C4-2B (cell line): ENCODE measurements around the gene OSER1.

ENCODE experiments used
- H3K27ac ChIP-seq: fragments of 450-650 bp; 2 replicates; pipeline ENCODE4 v1.5.1; 2017
- ZFX ChIP-seq: fragments of 450-650 bp; IDR thresholded peaks from 2 replicates; pipeline ENCODE4 v1.6.1; 2017
- TF ChIP-seq, protein P1 (sequence below): fragments of 450-650 bp; conservative IDR thresholded peaks from 2 replicates; pipeline ENCODE4 v1.5.1; 2017; ENCODE audit warnings: mild to moderate bottlenecking

Gene OSER1

DNA sequence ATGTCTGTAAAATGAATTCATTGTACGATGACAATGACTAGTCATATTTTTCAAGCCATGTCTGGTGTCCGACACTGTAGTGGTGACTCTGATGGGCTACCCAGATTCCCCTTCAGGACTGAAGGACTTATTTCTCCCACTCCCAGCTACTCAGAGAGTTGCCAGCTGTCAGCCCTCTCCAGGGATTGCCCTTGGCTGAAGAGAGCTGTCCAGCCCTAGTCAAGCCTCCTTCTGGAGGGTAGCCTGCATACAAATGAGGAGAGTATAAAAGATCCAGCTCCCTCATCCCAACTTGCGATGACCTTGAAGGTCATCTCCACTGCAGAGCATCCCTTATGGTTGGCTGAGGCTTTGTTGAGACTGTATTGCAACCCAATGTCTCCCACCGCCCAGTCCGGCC is 53.5 kb downstream of the OSER1 start:
- H3K27ac ChIP-seq = no peak overlapping the region
- TF ChIP-seq, protein P1, sequence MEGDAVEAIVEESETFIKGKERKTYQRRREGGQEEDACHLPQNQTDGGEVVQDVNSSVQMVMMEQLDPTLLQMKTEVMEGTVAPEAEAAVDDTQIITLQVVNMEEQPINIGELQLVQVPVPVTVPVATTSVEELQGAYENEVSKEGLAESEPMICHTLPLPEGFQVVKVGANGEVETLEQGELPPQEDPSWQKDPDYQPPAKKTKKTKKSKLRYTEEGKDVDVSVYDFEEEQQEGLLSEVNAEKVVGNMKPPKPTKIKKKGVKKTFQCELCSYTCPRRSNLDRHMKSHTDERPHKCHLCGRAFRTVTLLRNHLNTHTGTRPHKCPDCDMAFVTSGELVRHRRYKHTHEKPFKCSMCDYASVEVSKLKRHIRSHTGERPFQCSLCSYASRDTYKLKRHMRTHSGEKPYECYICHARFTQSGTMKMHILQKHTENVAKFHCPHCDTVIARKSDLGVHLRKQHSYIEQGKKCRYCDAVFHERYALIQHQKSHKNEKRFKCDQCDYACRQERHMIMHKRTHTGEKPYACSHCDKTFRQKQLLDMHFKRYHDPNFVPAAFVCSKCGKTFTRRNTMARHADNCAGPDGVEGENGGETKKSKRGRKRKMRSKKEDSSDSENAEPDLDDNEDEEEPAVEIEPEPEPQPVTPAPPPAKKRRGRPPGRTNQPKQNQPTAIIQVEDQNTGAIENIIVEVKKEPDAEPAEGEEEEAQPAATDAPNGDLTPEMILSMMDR = no peak

GRCh38 chr20:44154521-44155001 is 56.0 kb downstream of the OSER1 start:
- no peak for TF ChIP-seq ZFX
- TF ChIP-seq, protein P1 = no peak

GRCh38 chr20:44153636-44154043 is 56.9 kb downstream of the OSER1 start:
- no peak for TF ChIP-seq ZFX
- TF ChIP-seq, protein P1 = no peak
- H3K27ac ChIP-seq = no peak overlapping the region

More at GRCh38 chr20:44154521-44155001, 56.0 kb downstream of the OSER1 start:
- no peak overlapping the region for H3K27ac ChIP-seq

DNA sequence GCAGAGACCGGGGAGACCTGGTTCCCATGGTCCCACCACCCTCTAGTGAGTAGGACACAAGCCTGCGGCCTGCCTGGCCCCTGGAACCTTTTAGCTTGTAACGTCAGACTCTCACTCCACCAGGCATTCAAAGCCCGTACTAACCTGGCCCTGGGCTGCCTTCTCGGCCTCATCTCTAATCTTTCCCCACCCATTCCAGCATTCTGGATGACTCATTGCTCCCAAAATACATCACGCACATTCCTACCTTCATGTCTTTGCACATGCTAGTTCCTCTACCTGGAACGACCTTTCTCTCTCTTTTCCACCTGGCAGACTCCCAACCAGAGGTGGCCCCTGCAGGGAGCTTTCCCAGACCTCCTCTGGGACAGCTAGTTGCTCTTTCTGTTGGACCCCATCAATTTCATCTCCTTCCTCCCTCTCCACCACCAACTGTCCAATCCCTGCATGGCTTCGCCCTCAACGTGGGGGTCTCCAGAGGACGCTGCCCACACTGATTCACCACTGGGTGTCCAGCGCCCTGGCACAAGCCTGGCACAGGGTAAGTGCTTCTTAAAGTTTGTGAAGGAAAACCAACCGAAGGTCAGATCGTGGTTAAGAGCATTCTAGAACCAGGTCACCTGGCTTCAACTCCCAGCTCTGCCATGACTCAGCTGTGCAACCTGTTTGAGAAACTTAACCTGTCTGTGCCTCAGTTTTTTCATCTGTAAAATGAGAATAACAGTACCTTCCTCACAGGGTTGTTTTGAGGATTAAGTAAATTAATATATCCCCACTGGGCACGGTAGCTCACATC is 58.8 kb downstream of the OSER1 start:
- TF ChIP-seq, protein P1 = no peak
- no peak overlapping the region for H3K27ac ChIP-seq

- TF ChIP-seq ZFX = no peak
- TF ChIP-seq, protein P1 = no peak
- no peak overlapping the region for H3K27ac ChIP-seq
Observed at GRCh38 chr20:44146272-44146671, 64.3 kb downstream of the OSER1 start.
